Frontal cortex (tissue), 4 donors: ENCODE measurements around the gene CAMK1. TPM values are rescaled to one million over a fixed set of nuclear protein-coding genes. Genes with fewer than 3 reads are reported as not detected.
A peak's percentile ranks its signal among the peaks of the same experiment; 100 is the strongest.
"Not testable (repeated sequence)": the region's sequence is repeated elsewhere in the genome, so short reads cannot be mapped to it uniquely, and the experiment has no call there.

Source experiments
- DNase-seq, 2 donors: peaks; one replicate each; pipeline ENCODE4 v3.0.0; 2012; ENCODE audit warnings: low spot score in 2 of 2
- FAIRE-seq: peaks from 2 replicates; lab custom pipeline; 2012; peaks lifted over from hg19 to GRCh38; lab: Jason Lieb, UNC
- total RNA-seq: library from RNA; depleted of rRNA; stranded (reverse); fragments of >200 nt; gene quantifications from one replicate; pipeline ENCODE4 v1.2.3, GENCODE V29; 2014
- donor health status: control.
- donor health status: control.
- donor health status: control.

The CAMK1 gene
- total RNA-seq, 1 donor from 2014 or later: 69.7 TPM

DNA sequence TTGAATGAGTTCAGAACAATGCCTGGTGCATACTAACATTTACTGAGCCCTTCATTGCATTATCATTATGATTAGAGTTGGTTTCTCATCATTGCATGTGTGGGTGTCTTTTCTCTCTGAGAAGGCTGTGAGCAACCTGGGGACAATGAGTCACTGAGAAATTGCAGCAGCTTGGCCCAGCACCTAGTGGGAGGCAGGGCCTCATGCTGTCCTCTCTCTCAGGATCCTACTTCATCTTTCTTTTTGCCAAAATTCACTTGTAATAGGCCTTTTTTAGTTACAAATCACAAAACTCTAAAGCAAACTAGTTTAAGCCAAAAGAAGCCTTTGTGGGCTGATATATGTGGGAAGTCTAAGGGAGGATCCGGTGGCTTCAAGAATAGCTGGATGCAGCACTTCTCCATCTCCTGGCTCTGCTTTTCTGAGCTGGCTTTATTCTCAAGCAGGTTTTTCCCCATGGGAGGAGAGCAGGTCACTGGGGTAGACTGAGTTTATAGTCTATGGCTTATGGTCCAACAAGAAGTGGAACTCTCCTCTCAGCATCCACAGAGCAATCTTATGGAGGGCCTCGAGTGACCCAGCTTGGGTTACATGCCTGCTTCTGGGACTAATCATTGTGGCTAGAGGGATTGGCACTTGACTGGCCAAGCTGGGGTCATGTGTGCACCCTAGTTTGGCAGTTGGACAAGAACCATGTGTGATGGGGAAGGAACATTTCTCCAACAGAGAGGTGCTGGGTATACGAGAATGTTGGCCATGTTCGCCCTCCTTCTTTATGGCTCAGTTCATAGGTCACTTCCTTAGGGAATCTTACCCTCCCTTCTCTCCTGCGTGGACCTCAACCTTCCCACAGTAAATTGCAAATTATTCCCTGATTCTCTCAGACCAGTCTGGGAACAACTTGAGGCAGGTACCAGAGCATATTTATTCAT, 8.7 kb upstream of the CAMK1 start:
- DNase-seq (no peak), FAIRE-seq (no peak)

GRCh38 chr3:9777694-9778021, 7.9 kb upstream of the CAMK1 start:
- FAIRE-seq (no peak), DNase-seq (no peak)

GRCh38 chr3:9776896-9777693, 7.3 kb upstream of the CAMK1 start:
- FAIRE-seq: no peak
- DNase-seq: no peak

DNA sequence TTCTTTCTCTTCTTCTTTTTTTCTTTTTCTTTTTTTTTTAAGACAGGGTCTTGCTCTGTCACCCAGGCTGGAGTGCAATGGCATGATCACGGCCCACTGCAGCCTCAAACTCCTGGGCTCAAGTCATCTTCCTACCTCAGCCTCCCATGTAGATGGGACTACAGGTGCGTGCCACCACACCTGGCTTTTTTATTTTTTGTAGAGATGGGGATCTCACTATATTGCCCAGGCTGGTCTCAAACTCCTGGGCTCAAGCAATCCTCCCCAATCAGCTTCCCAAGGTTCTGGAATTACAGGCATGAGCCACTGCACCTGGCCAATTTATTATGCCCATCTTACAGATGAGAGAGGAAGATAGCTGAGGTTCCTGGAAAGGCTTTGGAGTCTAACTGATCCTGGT, 1.3 kb upstream of the CAMK1 start:
- DNase-seq, FAIRE-seq: not testable (repeated sequence)

- DNase-seq: peak; percentile 66 to 71
- FAIRE-seq: no peak
Measured at GRCh38 chr3:9770276-9770812, 597 bp upstream of the CAMK1 start.

GRCh38 chr3:9769012-9769411, 735 bp downstream of the CAMK1 start:
- no peak for DNase-seq
- FAIRE-seq: no peak

DNA sequence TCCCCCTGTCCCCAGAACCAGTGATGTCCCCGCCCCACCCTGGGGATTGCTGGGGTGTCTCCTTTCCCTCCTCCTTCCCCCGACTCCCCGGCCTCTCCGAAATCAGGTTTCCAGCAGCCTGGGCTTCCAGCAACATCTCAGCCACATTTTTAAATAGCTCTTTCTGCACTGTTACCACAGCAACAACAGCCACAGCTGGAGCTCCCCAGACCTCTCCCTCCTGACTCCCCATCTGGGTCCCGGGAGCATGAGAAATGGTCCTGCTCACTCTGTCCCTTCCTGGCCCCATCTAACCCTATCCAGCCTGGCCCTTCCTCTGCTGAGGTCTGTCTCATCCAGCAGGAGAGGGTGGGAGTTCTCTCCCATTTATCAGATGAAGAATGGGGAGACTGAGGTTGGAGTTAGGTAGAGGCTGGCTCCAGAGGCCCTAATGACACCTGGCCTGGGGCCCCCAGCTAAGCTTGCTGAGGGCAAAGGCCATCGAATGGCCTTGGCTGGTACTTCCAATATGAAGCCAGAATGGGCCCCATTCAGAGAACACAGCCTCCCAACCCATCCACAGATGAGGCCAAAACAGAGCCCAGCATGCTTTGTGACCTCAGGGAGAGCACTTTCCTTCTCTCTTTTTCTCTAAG, 1.5 kb downstream of the CAMK1 start:
- FAIRE-seq (no peak), DNase-seq (no peak)

- DNase-seq (no peak), FAIRE-seq (no peak)
Measured at GRCh38 chr3:9767418-9767817, 2.3 kb downstream of the CAMK1 start.

GRCh38 chr3:9765865-9766264, 3.9 kb downstream of the CAMK1 start:
- FAIRE-seq (no peak), DNase-seq (no peak)

DNA sequence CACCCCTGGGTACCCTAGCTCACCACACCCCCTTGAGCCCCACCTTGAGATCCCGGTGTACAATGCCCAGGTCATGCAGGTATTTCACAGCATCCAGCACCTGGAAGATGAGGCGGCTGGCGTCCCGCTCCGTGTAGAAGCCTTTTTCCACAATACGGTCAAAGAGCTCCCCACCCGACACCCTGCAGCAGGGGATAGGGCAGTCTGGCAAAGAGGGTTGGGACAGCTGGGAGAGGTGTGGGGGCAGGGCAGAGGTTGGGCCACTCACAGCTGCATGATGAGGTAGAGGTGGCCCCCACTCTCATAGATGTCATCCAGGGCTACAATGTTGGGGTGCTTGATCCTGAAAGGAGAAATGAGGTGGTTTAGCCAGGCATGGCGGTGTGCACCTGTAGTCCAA, 6.9 kb downstream of the CAMK1 start:
- FAIRE-seq (no peak), DNase-seq (no peak)

- DNase-seq: no peak
- FAIRE-seq: no peak
Measured at GRCh38 chr3:9761919-9762318, 7.8 kb downstream of the CAMK1 start.

DNA sequence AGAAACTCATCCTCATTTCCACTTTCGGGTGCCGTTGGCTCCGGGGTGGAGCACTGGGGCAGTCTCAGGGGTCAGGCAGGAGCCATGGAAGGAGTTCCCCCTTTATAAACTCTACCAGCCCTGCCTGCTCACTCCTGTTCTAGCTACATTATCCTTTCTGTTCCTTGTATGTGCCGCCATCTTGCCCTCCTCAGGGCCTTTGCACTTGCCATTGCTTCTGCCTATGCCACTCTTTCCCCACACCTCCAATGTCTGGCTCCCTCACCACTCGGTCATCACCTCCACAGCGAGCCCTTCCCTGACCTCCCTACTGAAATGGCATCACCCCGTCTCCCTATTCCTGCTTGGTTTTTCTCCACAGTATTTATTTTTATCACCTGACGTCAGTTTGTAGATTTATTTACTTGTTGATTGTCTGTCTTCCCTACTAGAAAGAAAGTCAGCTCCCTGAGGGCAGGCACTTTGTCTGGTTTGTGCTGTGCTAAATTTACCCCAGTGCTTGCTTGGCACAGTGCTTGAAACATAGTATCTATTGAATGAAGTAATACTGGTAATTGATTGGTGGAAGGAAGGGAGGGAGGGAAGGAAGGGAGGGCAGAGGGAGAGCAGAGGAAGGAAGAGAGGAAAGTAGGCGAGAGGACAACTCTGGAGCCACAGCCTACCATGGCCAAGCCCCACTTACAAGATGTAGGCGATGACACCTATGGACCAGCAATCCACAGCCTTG, 8.8 kb downstream of the CAMK1 start:
- FAIRE-seq: no peak

DNA sequence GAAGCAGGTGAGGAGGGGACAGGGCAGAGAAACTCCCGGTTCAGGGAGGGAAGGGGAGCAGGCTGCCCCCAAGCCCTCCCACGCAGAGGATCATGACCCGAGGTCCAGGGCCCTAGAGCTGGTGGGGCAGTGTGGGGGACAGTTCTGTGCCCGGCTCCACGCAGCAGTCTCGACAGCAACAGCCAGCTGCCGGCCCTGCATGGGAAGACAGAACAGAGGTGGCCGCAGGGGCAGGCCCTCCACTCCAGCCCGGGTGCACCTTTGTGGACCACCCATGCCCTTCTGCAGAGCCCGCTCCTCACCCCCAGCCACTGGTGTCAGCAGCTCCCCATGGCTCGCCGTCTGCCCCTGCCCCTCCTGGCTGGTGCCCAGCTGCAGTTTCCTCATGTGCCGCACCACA, 12.3 kb downstream of the CAMK1 start:
- DNase-seq: no peak
- FAIRE-seq: no peak

More for the DNA sequence above, 8.8 kb downstream of the CAMK1 start:
- no peak for DNase-seq

DNA sequence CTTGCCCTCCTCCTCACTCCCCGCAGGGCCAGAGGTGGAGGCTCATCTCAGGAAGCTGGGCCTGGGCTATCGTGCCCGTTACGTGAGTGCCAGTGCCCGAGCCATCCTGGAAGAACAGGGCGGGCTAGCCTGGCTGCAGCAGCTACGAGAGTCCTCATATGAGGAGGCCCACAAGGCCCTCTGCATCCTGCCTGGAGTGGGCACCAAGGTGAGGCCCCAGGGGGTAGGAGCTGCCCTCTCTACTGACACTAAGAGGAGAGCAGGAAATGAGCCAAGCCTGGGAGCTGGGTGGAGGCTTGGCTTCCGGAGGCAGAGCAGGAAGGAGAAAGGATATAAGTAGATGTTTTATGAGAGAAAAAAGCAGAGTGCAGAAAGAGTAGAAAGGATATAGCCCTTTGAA, 15.1 kb downstream of the CAMK1 start:
- DNase-seq (no peak), FAIRE-seq (no peak)

DNA sequence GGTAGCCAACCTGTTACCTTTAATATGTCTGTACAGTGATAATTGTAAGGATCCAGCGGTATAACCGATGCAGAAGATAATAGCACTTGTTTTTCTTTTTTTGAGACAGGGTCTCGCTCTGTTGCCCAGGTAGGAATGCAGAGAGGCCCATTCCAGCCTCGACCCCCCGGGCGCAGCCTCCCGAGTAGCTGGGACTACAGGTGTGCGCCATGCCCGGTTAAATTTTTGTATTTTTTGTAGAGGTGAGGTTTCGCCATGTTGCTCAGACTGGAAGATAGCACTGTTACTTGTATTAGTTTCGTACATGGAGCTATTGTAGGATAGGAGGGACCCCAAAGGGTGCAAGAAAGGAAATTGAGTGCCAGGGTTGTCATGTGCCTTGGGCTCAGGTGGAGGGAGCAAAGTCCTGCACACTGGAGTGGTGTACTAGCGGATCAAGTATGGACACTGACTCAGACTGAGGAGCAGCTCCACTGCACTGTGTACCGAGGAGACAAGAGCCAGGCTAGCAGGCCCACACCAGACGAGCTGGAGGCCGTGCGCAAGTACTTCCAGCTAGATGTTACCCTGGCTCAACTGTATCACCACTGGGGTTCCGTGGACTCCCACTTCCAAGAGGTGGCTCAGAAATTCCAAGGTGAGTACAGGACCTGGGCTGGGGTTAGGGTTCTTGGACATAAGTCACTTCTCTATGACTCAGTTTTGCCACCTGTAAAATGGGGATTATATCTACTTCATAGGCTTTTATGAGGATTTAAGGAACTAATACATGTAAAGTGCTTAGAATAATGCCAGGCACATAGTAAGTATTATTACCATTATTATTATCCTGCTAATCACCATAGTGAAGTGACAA, 19.0 kb downstream of the CAMK1 start:
- FAIRE-seq: no peak

DNA sequence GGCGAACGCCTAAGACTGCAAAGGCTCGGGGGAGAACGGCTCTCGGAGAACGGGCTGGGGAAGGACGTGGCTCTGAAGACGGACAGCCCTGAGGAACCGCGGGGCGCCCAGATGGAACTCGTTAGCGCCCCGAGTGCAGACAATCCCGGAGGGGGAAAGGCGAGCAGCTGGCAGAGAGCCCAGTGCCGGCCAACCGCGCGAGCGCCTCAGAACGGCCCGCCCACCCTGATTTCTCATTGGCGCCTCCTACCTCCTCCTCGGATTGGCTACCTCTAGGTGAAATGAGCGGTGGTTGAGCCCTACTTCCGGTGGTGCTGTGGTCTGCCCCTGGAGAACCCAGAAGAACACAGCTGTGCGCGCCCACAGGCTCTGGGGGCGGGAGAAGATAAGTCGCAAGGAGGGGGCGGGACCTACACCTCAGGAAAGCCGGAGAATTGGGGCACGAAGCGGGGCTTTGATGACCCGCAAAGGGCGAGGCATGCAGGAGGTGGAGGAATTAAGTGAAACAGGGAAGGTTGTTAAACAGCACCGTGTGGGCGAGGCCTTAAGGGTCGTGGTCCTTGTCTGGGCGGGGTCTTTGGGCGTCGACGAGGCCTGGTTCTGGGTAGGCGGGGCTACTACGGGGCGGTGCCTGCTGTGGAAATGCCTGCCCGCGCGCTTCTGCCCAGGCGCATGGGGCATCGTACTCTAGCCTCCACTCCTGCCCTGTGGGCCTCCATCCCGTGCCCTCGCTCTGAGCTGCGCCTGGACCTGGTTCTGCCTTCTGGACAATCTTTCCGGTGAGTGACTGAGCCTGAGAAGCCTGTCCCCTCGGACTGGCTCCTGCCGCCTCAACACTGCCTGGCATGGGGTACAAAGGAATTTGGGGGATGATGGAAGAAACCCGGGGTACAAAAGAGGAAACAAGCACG, 19.8 kb downstream of the CAMK1 start, which contains the start of gene OGG1:
Gene OGG1, plus strand, starts transcription at position 308 of the 911 bp plus-strand sequence. Its CDS starts 335 bp downstream, at position 643.
- peak; percentile 87 to 96 for DNase-seq
- FAIRE-seq: no peak

More for the DNA sequence above, 19.0 kb downstream of the CAMK1 start:
- no peak for DNase-seq

- FAIRE-seq: no peak
- DNase-seq: no peak
Measured at GRCh38 chr3:9749296-9749644, 20.5 kb downstream of the CAMK1 start.

DNA sequence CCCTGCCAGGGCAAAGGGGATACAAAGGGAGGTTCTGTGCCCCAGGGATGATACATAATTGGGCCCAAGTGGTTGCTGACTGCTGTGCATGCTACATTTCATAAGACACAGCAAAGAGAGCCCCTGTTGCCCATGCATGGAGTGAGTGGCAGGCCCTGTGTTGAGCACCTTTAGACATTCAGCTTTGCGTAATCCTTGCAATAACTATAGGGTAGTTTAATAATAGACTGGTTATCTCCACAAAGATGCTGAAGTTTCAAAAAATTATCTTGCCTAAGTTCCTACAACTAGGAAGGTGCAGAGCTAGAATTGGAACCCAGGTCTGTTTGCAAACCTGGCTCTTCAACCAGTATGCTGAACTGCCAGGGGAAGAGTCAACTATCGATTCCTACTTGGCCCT, 21.7 kb downstream of the CAMK1 start:
- FAIRE-seq (no peak), DNase-seq (no peak)
